Left hindlimb (tissue), 1 donor: ENCODE data around the gene RNF112.
"Not testable (repeated sequence)": the region's sequence is repeated elsewhere in the genome, so short reads cannot be mapped to it uniquely, and the experiment has no call there.

Experiments used
- DNase-seq: peaks from one replicate; pipeline ENCODE4 v3.0.0-alpha.2; 2018

The RNF112 gene

DNA sequence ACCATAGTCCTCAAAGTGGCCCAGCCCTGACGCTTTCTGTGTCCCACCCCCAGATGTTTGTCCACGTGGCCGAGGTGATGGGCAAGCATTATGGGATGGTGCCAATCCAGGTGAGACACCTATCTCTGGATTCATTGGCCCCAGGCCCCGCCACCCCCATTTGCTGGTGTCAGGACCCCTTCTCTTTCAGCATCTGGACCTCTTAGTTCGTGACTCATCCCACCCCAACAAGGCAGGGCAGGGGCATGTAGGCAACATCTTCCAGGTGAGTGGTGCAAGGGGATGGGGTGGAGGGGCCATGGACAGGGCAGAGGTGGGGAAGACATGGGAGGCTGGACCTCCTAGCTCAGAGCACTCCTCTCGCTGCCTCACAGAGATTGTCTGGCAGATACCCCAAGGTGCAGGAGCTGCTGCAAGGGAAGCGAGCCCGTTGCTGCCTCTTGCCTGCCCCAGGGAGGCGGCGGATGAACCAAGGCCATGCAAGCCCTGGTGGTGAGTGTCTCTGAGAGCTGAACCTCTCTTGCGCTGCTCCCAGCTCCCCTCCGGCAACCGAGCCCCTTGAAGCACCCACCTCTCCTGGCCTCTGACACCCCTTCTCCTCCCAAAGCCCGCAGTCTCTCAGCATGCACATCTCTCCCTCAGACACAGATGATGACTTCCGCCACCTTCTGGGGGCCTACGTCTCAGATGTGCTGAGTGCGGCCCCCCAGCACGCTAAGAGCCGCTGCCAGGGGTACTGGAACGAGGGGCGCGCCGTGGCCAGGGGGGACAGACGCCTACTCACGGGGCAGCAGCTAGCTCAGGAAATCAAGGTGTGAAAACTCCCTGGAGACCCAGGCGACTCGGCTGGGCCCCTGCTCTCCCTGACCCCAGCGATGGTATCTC lies 3.6 kb downstream of the RNF112 start:
- DNase-seq = no peak

DNA sequence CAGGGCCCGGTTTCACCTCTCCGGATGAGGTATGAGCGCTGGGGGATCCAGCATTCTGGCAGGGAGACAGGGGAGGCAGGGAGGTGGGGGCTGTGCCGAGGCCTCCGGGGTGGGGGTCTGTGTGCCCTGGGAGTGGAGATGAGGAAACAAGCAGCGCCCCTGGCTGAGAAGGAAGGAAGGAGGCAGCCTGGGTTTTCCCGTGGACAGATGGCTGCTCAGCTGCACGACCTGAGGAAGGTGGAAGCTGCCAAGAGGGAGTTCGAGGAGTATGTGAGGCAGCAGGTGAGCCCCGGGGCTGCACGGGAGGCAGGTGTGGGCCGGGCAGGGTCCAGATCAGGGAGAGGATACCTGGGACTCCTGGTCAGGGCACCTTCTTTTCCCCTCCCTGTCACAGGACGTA lies 4.3 kb downstream of the RNF112 start:
- DNase-seq = no peak

DNA sequence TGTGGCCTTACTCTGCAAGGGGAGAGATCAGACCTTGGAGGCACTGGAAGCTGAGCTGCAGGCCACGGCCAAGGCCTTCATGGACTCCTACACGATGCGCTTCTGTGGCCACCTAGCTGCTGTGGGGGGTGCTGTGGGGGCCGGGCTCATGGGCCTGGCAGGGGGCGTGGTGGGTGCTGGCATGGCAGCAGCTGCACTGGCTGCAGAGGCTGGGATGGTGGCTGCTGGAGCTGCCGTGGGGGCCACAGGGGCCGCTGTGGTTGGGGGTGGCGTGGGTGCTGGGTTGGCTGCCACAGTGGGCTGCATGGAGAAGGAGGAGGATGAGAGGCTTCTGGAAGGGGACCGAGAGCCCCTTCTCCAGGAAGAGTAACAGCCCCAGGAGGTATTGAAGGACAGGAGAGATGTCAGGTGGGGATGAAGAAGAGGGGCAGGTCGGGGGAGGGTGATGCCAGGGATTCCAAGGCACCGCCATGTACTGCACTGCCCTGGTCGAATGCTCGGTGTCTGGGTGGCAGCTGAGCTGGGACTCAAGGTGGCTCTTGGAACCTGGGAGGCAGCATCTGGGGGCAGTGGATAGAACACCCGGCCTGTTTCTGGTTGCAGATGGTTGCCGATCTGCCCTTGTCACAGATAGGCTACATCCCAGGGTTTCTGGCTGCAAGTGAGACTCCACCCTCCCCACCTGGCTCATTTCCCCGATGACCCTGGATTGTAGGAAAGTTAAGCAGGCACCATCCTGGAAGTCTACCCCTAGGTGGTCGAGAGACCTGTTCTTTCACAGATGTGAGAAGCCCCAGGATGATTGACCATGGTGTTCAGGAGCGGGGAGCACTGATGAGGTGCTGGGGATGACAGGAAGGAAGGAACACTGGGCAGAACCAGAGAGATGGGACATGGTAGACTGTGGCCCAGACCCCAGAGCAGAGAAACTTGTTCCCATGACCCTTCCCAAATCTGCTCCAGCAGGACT lies 5.1 kb downstream of the RNF112 start:
- no peak for DNase-seq

DNA sequence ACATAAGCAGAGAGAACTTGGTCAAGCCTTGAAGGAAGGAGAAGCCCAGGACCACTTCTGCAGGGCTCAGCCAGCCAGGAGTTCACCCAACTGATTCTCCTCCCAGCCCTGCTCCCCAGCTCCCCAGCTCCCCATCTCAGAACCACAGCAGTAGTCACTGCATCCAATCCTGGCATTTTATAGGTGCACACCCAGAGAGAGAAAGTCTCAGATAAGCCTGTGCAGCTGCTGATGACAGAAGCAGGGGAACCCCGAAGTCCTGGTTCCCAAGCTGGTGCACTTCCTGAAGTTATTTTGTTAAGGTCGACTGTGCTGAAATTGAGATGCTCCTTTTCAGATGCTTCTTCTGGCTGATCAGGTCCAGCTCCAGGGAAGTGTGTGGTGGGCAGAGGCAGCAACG lies 6.6 kb downstream of the RNF112 start:
- DNase-seq = no peak

DNA sequence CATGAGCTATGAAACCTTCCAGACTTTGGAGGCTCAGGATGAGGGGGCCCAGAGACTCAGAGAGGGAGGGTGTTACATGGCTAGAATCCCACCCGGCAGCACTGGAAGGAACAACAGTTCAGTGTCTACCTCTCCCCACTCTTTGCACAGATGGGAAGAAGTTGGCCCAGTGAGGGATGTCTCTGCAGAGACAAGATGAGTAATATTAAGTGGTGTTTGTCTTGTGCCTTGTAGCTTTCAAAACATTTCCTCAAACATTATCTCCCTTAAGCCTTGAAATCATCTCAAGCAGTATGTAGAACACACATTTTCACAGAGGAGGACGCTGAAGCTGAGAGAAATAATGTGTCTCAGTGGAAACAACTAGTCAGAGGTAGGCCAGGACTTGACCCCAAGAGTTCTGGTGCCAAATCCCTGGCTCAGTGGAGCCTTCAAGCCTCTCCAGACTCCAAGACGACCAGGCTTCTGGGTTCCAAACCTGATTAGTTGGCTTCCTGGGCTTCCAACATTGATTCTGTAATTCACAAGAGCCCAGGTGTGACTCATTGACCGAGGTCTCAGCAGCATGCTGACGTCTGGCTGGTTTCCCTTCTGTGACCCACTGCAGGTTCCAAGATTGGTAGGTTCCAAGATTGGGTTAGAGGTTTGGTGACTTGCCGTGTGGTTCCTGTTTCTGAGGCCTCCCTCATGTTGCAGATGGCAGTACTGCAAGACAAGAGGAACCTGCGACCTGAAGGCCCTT lies 7.4 kb downstream of the RNF112 start:
- no peak for DNase-seq

DNA sequence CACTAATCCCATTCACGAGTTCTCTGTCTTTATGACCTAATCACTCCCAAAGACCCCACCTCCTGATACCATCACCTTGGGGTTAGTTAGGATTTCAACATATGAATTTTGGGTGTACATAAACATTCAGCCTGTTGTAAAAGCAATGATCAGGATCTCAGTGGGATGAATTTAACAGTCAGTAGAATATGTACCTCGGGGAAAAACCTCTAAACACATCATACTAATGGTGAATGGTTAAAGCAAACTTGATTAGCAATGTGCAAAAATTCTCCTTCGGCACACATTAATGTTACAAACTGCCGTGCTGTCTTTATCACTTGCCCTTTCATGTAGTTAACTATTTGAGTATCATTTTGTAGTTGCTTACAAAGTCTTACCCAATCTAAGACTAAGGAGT lies 10.2 kb downstream of the RNF112 start:
- DNase-seq = no peak

DNA sequence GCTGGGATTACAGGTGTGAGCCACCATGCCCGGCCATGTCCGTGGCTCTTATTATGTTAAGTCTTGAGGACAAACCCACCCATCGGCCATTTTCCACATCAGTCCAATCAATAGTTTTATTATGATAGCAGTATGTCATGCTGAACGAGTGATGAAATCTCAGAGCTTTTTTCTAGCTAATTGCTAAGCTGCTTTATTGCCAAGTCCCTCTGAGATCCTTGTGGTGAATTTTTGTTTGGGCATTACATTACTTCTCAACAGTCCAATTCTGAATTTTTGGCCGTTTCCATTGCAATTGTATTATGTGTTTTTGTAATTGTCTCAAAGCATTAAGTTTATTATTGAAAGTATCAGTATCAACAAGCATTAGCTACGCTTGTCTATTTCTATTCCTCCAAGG lies 10.9 kb downstream of the RNF112 start:
- no peak for DNase-seq

DNA sequence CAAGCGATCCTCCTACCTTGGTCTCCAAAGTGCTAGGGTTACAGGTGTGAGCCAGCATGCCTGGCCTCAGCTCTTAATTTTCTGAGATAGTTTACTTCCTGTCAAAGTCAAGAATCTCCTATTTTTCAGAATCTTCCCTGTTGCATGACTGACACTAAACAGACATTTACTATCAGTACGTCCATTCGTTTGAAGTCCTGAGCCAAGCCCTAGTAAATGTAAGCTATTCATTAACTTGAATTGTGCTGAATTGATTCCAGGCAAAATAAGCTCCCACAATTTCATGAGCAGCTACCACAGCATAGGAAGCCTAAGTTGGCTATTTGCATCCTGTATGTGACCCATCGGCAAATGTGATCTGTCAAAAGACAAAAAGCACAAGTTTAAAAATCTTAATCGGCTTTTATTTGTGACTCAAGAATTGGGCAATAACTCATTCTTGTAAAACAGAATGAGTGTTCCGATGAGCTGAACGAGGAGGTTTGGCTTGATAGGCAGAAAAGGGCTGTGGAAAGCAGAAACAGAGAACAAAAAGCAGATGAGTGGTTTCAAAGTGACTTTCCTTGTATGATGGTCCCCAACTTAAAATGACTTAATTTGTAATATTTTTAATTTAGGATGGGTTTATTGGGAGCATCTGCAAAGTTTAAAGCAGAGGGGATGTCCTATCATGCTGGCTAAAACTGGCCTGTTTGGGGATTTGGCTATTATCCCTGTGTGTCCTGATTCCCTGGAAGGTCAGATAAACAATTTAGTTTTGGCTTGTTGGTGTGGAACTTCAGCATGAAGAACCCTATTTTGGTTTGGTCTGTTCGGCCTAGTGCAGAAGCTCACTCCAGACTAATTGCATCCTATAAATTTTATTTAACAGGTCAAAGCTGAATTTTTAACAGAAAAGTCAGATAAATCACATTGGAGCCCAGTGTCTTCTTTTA lies 14.2 kb downstream of the RNF112 start:
- DNase-seq = no peak

DNA sequence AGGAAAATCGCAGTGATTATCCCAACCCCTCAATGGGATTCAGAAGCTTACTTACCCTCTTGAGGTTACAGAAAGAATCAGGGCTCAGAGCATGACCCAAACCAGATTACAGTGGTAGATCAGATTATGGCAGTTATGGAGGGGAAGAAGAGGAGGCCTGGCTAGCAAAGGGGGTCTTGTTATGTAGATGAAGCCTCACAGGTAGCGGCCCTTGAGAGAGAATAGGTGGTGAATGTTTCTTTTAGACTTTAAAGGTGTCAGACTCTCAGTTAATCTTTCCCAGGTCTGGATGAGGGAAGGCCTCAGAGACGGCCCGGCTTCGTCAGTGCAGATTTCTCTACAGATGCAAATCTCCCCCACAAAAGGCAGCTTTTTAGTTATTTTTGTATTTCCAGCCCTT lies 15.6 kb downstream of the RNF112 start:
- no peak for DNase-seq

DNA sequence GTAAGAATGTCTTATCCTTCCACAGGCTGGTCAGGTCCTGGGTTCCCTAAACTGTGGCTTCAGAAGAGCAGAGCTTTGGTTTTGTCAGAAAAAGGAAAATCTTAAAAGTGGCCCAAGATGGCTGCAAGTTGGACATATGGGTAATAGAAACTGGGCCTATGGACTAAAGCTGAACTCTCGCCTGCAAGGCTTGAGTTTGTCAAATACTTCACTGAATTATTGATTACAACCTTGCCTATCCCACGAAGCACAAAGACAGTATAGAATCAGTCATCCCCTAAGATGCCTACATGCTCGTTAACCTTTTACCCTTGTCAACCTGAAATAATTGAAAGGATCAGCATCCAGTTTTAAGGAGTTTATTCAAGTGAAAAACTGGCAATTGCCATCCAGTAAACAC lies 20.7 kb downstream of the RNF112 start:
- no peak for DNase-seq

DNA sequence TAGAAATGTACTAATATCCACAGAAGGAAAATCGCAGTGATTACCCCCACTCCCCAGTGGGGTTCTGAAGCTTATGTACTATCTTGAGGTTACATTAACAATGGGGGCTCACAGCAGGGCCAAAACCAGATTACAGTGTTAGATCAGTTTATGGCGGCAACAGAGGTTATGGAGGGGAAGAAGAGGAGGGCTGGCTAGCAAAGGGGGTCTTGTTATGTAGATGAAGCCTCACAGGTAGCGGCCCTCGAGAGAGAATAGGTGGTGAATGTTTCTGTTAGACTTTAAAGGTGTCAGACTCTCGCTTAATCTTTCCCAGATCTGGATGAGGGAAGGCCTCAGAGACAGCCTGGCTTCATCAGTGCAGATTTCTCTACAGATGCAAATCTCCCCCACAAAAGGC lies 22.2 kb downstream of the RNF112 start:
- no peak for DNase-seq

DNA sequence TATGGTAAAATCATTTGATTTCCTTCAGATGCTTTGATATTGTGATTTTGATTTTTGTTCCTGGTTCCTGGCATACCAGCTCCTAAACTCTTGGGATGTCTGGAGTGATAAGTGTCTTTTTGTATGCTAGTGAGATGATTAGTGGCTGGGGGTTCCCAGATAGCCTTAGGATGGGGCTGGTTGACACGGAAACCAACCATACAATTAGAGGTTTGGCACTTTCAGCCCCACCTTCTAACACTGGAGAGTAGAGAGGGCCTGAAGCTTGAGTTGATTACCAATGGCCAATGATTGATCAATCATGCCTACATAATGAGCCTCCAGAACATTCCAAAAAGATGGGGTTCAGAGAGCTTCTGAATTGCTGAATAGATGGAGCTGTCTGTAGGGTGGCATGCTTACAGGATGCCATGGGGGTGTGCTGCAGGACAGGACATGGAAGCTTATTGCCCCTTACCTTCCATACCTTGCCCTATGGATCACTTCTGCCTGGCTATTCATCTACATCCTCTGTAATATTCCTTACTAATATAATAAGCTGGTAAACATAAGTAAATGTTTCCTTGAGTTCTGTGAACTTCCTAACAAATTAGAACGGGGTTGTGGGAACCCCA lies 22.8 kb downstream of the RNF112 start:
- no peak for DNase-seq

DNA sequence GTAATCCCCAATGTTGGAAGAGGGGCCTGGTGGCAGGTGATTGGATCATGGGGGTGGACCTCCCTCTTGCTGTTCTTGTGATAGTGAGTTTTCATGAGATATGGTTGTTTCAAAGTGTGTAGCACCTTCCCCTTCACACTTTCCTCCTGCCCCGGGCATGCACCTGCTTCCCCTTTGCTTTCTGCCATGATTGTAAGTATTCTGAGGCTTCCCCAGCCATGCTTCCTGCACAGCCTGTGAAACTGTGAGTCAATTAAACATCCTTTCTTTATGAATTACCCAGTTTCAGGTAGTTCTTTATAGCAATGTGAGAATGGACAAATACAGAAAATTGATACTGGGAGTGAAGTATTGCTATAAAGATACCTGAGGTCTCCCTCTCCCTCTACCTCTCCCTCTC lies 29.4 kb downstream of the RNF112 start:
- DNase-seq = no peak

DNA sequence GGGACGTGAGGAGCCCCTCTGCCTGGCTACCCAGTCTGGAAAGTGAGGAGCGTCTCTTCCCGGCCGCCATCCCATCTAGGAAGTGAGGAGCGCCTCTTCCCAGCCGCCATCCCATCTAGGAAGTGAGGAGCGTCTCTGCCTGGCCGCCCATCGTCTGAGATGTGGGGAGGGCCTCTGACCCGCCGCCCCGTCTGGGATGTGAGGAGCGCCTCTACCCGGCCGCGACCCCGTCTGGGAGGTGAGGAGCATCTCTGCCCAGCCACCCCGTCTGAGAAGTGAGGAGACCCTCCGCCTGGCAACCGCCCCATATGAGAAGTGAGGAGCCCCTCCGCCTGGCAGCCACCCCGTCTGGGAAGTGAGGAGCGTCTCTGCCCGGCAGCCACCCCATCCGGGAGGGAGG lies 30.3 kb downstream of the RNF112 start:
- not testable (repeated sequence) for DNase-seq

DNA sequence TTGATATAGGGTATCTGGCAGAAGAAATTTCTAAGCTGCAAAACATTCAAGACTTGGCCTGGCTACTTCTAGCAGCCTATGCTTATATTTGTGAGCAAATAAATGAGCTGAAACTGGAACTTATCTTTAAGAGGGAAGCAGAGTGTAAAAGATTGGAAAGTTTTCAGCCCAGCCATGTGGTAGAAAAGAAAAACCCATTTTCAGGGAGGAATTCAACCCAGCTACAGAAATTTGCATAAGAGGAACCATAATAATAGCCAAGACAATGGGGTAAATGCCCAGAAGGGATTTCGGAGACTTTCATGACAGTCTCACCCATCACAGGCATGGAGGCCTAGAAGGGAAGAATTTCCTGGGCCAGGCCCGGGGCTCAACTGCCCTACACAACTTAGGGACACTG lies 31.7 kb downstream of the RNF112 start:
- DNase-seq = no peak

DNA sequence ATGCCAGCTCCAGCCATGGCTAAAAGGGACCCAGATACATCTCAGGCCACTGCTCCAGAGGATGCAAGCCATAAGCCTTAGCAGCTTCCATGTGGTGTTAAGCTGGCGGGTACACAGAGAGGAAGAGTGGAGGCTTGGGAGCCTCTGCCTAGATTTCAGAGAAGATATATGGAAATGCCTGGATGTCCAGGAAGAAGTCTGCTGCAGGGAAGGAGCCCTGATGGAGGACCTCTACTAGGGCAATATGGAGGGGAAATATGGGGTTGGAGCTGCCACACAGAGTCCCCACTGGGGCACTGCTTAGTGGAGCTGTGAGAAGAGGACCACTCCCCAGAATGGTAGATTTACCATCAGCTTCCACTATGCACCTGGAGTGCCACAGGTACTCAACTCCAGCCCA lies 32.1 kb downstream of the RNF112 start:
- DNase-seq = no peak

DNA sequence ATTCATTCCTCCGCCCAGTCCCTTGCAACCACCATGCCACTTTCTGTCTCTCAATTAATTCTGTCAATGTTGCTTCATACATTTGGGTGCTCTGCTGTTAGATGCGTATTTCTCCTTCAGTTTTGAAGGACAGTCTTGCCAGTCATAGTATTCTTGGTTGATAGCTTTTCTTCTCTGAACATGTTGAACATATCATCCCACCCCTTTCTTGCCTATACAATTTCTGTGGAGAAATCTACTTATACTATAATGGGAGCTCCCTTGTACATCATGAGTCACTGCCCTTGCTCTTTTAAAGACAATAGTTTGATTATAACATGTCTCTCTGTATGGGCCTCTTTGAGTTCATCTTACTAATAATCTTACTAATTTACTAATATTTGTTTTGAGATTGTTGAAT lies 34.1 kb downstream of the RNF112 start:
- no peak for DNase-seq

DNA sequence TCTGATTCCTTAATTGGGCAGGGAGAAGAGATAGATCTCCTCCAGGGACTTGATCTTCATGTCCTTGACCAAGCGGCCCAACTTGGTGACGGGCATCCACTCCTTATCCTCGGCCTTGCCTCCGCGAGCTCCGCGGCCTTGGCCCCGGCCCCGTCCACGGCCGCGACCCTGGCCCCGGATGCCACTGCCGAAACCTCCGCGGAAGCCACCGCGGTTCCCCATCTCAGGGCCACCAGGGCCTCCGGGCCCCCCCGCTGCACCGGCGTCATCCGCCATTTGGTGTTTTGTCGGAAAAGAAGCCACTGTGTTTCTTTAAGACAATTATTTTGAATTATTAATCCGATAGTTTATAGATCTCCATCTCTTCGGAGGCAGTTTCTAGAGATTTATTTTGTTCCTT lies 35.5 kb downstream of the RNF112 start:
- not testable (repeated sequence) for DNase-seq

DNA sequence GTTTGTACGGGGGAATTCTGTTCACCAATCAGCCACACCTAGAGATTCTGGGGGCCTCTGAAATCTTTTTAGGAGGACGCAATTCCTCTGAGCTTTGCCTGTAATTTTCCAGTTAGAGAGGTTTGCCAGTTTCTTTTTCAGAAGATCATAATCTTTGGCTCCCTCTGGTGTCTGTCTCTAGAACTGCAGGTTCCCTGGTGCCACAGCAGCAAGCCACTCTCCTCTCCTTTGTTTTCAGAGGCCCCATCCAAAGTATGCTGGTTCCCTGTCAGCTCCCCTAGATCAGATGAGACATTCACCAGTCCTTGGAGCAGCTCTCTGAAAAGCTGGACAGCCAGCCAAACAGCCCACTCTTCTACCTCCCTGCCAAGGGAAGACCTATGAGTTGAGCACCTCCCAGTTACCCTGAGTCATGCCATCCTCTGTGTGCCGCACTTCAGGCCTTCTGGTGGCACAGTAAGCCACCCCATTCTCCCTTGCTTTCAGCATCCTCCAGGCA lies 36.1 kb downstream of the RNF112 start:
- peak; percentile 74 for DNase-seq

DNA sequence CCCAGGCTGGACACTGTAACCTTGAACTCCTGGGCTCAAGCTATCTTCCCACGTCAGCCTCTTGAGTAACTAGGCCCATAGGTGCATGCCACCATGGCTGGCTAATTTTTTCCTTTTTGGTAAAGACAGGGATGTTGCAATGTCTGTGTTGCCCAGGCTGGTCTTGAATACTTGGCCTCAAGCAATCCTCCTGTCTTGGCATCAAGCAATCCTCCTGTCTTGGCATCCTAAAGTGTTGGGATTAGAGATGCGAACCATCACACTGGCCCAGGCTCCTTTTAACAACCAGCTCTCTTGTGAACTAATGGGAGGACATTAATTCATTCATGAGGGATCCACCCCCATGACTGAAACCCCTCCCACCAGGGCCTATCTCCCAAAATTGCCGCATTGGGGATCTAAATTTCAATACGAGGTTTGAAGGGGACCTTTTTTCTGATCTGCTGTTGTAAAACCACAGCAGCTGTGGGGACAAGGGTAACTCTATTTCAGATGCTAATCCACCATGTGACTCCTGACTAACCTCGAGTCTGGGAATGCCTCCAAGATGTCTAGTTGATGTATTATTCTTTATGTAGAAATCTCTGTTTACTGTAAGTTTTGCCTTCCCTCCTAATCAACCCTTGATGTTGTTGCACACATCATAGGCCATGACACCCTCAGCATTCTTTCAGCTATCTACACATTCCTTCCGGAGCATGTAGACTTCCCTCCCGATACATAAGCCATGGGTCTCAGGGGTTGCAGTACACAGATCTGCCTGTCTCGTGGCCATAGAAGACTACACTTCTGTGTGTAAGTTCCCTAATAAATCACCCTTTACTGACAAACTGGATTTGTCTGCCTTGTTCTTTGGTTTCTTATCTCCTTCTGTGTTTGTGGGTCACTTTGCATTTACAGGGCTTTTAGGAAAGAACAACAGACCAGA lies 37.6 kb downstream of the RNF112 start:
- DNase-seq = no peak
